ENCODE measurements around the gene GIPC2.
"Not testable (repeated sequence)": the region's sequence is repeated elsewhere in the genome, so short reads cannot be mapped to it uniquely, and the experiment has no call there.

The GIPC2 gene

GRCh38 chr1:78104322-78104721, 58.6 kb downstream of the GIPC2 start:
- TF ChIP-seq CTCF (IDR thresholded peaks at IDR 0.05) (no peak), ZFX (IDR thresholded peaks at IDR 0.05; ENCODE audit: borderline replicate concordance) (no peak)
- H3K27ac ChIP-seq: no peak overlapping the region

GRCh38 chr1:78109659-78110058, 63.9 kb downstream of the GIPC2 start:
- H3K27ac ChIP-seq: not testable (repeated sequence)

GRCh38 chr1:78113156-78113916, 67.6 kb downstream of the GIPC2 start:
- TF ChIP-seq ZFX (IDR thresholded peaks at IDR 0.05; ENCODE audit: borderline replicate concordance) (no peak), CTCF (IDR thresholded peaks at IDR 0.05) (no peak)
- no peak overlapping the region for H3K27ac ChIP-seq

- no peak for TF ChIP-seq ZFX (IDR thresholded peaks at IDR 0.05; ENCODE audit: borderline replicate concordance)
- peak; percentile 90 for TF ChIP-seq CTCF (IDR thresholded peaks at IDR 0.05)
- no peak overlapping the region for H3K27ac ChIP-seq
Measured at GRCh38 chr1:78114034-78114956, 68.5 kb downstream of the GIPC2 start.

GRCh38 chr1:78120485-78120884, 74.7 kb downstream of the GIPC2 start:
- H3K27ac ChIP-seq: not testable (repeated sequence)

GRCh38 chr1:78121710-78122109, 75.9 kb downstream of the GIPC2 start:
- H3K27ac ChIP-seq: no peak overlapping the region
- no peak for TF ChIP-seq ZFX (IDR thresholded peaks at IDR 0.05; ENCODE audit: borderline replicate concordance)
- TF ChIP-seq CTCF (IDR thresholded peaks at IDR 0.05): no peak

- TF ChIP-seq ZFX (IDR thresholded peaks at IDR 0.05; ENCODE audit: borderline replicate concordance) (no peak), CTCF (IDR thresholded peaks at IDR 0.05) (no peak)
- no peak overlapping the region for H3K27ac ChIP-seq
Measured at GRCh38 chr1:78122389-78122788, 76.6 kb downstream of the GIPC2 start.

GRCh38 chr1:78126506-78126905, 80.7 kb downstream of the GIPC2 start:
- TF ChIP-seq ZFX (IDR thresholded peaks at IDR 0.05; ENCODE audit: borderline replicate concordance) (no peak), CTCF (IDR thresholded peaks at IDR 0.05) (no peak)

More at GRCh38 chr1:78126506-78126905, 80.7 kb downstream of the GIPC2 start:
- H3K27ac ChIP-seq: no peak overlapping the region

All from 22Rv1 (cell line).